Neural cell (in vitro differentiated cells): ENCODE data around the gene KRTAP10-6. TPM values are rescaled to one million over a fixed set of nuclear protein-coding genes. Genes with fewer than 3 reads are reported as not detected.

Experiments used
- H2AFZ ChIP-seq: fragments of 200-600, 300-800 bp; sonication (generic), shearing (Covaris generic); 2 replicates; pipeline ENCODE4 v1.6.0; 2014; ENCODE audit warnings: low read depth, mild to moderate bottlenecking, antibody characterized with exemption, low read length, moderate library complexity
- H3F3A ChIP-seq: fragments of 200-600 bp; shearing (Covaris generic); 2 replicates; pipeline ENCODE4 v1.6.1; 2016; ENCODE audit warnings: mild to moderate bottlenecking, moderate library complexity, mixed read lengths, antibody characterized with exemption, low read length; ENCODE audit not compliant: insufficient read depth, poor library complexity, severe bottlenecking
- H3K27ac ChIP-seq: fragments of 200-600, 300-800 bp; sonication (generic), shearing (Covaris generic); 2 replicates; pipeline ENCODE4 v1.5.1; 2014; ENCODE audit warnings: mild to moderate bottlenecking, low read length, moderate library complexity
- H3K27me3 ChIP-seq: fragments of 300-800, 200-600 bp; sonication (generic), shearing (Covaris generic); 2 replicates; pipeline ENCODE4 v1.6.0; 2014; ENCODE audit warnings: mild to moderate bottlenecking, low read depth, low read length, moderate library complexity; ENCODE audit not compliant: insufficient read depth
- H3K36me3 ChIP-seq: fragments of 300-800, 200-600 bp; sonication (generic), shearing (Covaris generic); 2 replicates; pipeline ENCODE4 v1.5.1; 2014; ENCODE audit warnings: mild to moderate bottlenecking, antibody characterized with exemption, low read length, moderate library complexity; ENCODE audit not compliant: insufficient read depth
- H3K4me2 ChIP-seq: fragments of 300-800, 200-600 bp; sonication (generic), shearing (Covaris generic); 2 replicates; pipeline ENCODE4 v1.6.0; 2014; ENCODE audit warnings: mild to moderate bottlenecking, low read length
- H3K4me3 ChIP-seq: fragments of 300-800, 200-600 bp; sonication (generic), shearing (Covaris generic); 2 replicates; pipeline ENCODE4 v1.5.1; 2014; ENCODE audit warnings: mild to moderate bottlenecking, low read length, moderate library complexity
- H3K79me2 ChIP-seq: fragments of 200-600 bp; shearing (Covaris generic); replicated peaks from 2 replicates; pipeline ENCODE4 v1.6.0; 2014; ENCODE audit warnings: mild to moderate bottlenecking, low read length, moderate library complexity; ENCODE audit not compliant: insufficient read depth
- H3K9ac ChIP-seq: fragments of 300-800, 200-600 bp; sonication (generic), shearing (Covaris generic); 2 replicates; pipeline ENCODE4 v1.6.1; 2016; ENCODE audit warnings: mild to moderate bottlenecking, low read length, mixed read lengths
- H3K9me2 ChIP-seq: fragments of 200-600 bp; shearing (Covaris generic); 2 replicates; pipeline ENCODE4 v1.6.1; 2016; ENCODE audit warnings: mild to moderate bottlenecking, low read length, mixed read lengths; ENCODE audit not compliant: insufficient read depth
- H3K9me3 ChIP-seq: fragments of 200-600, 300-800 bp; sonication (generic), shearing (Covaris generic); 2 replicates; pipeline ENCODE4 v1.6.1; 2016; ENCODE audit warnings: mild to moderate bottlenecking, mixed run types, low read length, moderate library complexity, mixed read lengths
- H4K20me1 ChIP-seq: fragments of 200-600 bp; shearing (Covaris generic); 2 replicates; pipeline ENCODE4 v1.6.1; 2016; ENCODE audit warnings: mild to moderate bottlenecking, mixed run types; ENCODE audit not compliant: insufficient read depth
- EP300 ChIP-seq: fragments of 450-650 bp; conservative IDR thresholded peaks from 2 replicates; pipeline ENCODE4 v1.6.1; 2014; ENCODE audit warnings: antibody characterized with exemption, mild to moderate bottlenecking, moderate library complexity; ENCODE audit not compliant: poor library complexity, severe bottlenecking
- EZH2 ChIP-seq: fragments of 200-600, 300-800 bp; shearing (Covaris generic), sonication (generic); IDR thresholded peaks from 2 replicates; pipeline ENCODE4 v1.6.1; 2014; ENCODE audit warnings: antibody characterized with exemption, low read length, borderline replicate concordance, mild to moderate bottlenecking; ENCODE audit not compliant: insufficient read depth, poor library complexity, severe bottlenecking
- MXI1 ChIP-seq: fragments of 450-650 bp; conservative IDR thresholded peaks from 2 replicates; pipeline ENCODE4 v1.6.1; 2014; ENCODE audit warnings: antibody characterized with exemption, mild to moderate bottlenecking; ENCODE audit not compliant: poor library complexity, severe bottlenecking
- POLR2AphosphoS5 ChIP-seq: IDR thresholded peaks from 2 replicates; pipeline ENCODE4 v1.6.1; 2012
- TAF1 ChIP-seq: IDR thresholded peaks from 2 replicates; pipeline ENCODE4 v1.6.1; 2012; ENCODE audit warnings: low read depth
- polyA minus RNA-seq: library from RNA; depleted of rRNA, polyadenylated mRNA; stranded (reverse); fragments of >200 nt; gene quantifications from 2 replicates; pipeline ENCODE4 v1.2.3, GENCODE V29; 2014
- polyA plus RNA-seq: library from polyadenylated mRNA; depleted of rRNA; stranded (reverse); fragments of >200 nt; gene quantifications from 2 replicates; pipeline ENCODE4 v1.2.3, GENCODE V29; 2014
- TF ChIP-seq, protein P1 (sequence below): fragments of 450-650 bp; IDR thresholded peaks from 2 replicates; pipeline ENCODE4 v1.5.1; 2014; ENCODE audit warnings: antibody characterized with exemption, mild to moderate bottlenecking, moderate library complexity; ENCODE audit not compliant: poor library complexity, severe bottlenecking
- TF ChIP-seq, protein P2 (sequence below): IDR thresholded peaks from 2 replicates; pipeline ENCODE4 v1.6.1; 2012; ENCODE audit warnings: borderline replicate concordance

The KRTAP10-6 gene, protein sequence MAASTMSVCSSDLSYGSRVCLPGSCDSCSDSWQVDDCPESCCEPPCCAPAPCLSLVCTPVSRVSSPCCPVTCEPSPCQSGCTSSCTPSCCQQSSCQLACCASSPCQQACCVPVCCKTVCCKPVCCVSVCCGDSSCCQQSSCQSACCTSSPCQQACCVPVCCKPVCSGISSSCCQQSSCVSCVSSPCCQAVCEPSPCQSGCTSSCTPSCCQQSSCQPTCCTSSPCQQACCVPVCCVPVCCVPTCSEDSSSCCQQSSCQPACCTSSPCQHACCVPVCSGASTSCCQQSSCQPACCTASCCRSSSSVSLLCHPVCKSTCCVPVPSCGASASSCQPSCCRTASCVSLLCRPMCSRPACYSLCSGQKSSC
- polyA plus RNA-seq (not detected in 2 replicates), polyA minus RNA-seq (not detected in 2 replicates)

DNA sequence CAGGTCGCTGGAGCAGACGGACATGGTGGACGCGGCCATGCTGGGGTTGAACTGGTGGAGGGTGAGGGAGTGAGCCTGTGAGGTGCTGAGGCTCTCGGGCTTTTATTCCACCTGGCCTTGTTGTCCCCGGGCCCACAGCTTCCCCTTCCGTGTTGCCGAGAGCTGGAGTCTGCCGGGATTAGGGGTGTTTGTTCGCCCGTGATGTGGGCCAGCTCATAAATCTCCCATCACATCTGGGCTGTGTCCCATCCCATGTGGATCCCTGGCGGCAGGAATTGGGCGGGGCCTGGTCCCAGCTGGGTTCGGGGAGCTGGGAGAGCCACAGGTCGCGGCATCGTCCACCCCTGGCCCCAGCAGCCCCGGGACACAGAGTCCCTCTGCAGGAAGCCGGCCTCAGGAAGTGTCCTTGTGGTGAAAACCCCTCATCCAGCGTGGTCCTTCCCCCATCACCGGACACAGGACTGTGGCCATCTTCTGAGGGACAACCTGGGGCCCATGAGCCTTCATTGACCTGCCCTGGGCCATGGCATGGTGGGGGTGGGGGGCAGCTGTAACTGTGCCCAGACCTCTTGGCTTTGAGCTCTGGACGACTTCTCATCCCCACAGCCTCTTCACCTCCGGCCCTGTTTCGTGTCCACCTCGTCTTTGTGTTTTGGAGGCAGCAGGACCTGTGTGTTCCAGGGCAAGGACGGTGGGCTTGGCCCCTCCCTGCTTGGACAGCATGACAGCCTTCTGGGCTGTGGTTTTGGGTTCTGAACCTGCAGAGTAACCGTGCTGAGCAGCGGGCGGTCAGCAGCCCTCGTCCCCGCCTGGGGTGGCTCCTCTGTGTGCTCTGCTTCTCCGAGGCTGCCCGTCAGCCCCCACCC lies at the start of gene KRTAP10-6:
TSS of gene KRTAP10-6 (minus strand) at position 60 of the 866 bp plus-strand sequence. CDS start at position 39, 21 bp downstream.
- TF ChIP-seq EZH2 (no peak), TAF1 (no peak)
- TF ChIP-seq, protein P1, sequence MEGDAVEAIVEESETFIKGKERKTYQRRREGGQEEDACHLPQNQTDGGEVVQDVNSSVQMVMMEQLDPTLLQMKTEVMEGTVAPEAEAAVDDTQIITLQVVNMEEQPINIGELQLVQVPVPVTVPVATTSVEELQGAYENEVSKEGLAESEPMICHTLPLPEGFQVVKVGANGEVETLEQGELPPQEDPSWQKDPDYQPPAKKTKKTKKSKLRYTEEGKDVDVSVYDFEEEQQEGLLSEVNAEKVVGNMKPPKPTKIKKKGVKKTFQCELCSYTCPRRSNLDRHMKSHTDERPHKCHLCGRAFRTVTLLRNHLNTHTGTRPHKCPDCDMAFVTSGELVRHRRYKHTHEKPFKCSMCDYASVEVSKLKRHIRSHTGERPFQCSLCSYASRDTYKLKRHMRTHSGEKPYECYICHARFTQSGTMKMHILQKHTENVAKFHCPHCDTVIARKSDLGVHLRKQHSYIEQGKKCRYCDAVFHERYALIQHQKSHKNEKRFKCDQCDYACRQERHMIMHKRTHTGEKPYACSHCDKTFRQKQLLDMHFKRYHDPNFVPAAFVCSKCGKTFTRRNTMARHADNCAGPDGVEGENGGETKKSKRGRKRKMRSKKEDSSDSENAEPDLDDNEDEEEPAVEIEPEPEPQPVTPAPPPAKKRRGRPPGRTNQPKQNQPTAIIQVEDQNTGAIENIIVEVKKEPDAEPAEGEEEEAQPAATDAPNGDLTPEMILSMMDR, result no peak
- Histone ChIP-seq H3K79me2 (no peaks in the 10 kb centered on the region), H3K9ac (no peak within 1 kb of the TSS), H4K20me1 (no peaks in the 10 kb centered on the region), H3K4me3 (no peak within 1 kb of the TSS), H3K27ac (no peak within 1 kb of the TSS), H2AFZ (no peak within 1 kb of the TSS), H3K9me3 (no peaks in the 10 kb centered on the region), H3K9me2 (no peaks in the 10 kb centered on the region), H3K27me3 (no peaks in the 10 kb centered on the region), H3F3A (no peaks in the 10 kb centered on the region), H3K4me2 (no peak within 1 kb of the TSS), H3K36me3 (no peaks in the 10 kb centered on the region)

DNA sequence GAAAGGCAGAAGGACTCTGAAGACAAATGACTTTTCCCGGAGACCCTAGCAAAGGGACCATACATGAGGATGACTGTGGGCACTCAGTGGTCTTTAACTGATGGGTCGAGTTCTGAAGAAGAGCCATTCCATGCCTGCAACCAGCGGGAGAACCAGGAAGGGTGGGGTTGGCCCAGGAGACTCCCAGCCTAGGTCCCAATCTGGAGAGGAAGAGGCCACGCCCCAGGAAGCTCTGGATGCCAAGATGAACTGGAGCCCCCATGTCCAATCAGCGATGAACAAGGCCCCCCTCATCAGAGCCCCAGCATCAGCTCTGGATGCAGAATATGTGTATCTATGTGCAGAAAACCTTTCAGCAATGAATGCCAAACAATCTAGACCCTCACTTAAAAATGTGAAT lies 48.5 kb upstream of the KRTAP10-6 start:
- no peak overlapping the region for H2AFZ ChIP-seq
- H4K20me1 ChIP-seq, result no peaks in the 10 kb centered on the region
- H3K27me3 ChIP-seq, result no peaks in the 10 kb centered on the region
- no peaks in the 10 kb centered on the region for H3F3A ChIP-seq
- H3K9ac ChIP-seq, result no peak overlapping the region
- no peak overlapping the region for H3K4me2 ChIP-seq
- no peaks in the 10 kb centered on the region for H3K9me2 ChIP-seq
- TF ChIP-seq, protein P2, sequence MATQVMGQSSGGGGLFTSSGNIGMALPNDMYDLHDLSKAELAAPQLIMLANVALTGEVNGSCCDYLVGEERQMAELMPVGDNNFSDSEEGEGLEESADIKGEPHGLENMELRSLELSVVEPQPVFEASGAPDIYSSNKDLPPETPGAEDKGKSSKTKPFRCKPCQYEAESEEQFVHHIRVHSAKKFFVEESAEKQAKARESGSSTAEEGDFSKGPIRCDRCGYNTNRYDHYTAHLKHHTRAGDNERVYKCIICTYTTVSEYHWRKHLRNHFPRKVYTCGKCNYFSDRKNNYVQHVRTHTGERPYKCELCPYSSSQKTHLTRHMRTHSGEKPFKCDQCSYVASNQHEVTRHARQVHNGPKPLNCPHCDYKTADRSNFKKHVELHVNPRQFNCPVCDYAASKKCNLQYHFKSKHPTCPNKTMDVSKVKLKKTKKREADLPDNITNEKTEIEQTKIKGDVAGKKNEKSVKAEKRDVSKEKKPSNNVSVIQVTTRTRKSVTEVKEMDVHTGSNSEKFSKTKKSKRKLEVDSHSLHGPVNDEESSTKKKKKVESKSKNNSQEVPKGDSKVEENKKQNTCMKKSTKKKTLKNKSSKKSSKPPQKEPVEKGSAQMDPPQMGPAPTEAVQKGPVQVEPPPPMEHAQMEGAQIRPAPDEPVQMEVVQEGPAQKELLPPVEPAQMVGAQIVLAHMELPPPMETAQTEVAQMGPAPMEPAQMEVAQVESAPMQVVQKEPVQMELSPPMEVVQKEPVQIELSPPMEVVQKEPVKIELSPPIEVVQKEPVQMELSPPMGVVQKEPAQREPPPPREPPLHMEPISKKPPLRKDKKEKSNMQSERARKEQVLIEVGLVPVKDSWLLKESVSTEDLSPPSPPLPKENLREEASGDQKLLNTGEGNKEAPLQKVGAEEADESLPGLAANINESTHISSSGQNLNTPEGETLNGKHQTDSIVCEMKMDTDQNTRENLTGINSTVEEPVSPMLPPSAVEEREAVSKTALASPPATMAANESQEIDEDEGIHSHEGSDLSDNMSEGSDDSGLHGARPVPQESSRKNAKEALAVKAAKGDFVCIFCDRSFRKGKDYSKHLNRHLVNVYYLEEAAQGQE, result no peak
- TF ChIP-seq EP300 (no peak), EZH2 (no peak), MXI1 (no peak), POLR2AphosphoS5 (no peak)
- TF ChIP-seq, protein P1, result no peak
- peaks cover 4% of the 10 kb centered on the region for H3K9me3 ChIP-seq
- no peak overlapping the region for H3K27ac ChIP-seq
- no peak overlapping the region for H3K4me3 ChIP-seq
- no peaks in the 10 kb centered on the region for H3K36me3 ChIP-seq
- H3K79me2 ChIP-seq, result no peaks in the 10 kb centered on the region
